Activated CD4-positive, alpha-beta T cell treated with anti-CD3 and anti-CD28 coated beads for 48 hours (primary cell): ENCODE measurements around the gene SAMD10.

Source experiments
- DNase-seq: peaks from one replicate; pipeline ENCODE4 v3.0.0-alpha.2; 2020

The SAMD10 gene

DNA sequence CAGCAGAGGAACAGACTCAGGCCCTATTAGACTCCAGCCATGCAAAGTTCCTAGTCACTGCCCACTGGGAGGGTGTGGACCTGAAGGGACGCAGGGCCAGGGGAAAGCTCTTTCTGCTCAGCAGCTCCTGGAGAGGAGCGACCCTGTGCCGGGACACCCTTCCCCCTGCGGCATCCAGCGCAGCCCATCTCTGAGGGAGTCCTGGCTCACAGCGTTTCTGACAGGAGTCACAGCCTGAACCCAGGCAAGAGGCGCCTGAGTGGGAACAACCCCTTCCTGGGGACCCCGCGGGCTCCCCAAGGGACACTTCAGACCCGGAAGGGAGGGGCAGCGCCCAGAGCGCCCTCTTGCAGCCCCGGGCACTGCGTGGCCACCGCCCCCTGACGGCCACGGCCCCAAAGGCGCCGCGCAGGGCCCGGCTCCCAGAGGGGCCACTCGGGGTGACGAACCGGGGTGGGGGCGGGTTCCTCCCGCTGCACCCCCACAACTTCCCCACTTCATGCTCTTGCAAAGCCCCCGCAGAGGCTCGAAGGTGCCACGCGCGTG is 24.1 kb downstream of the SAMD10 start:
- DNase-seq = peak; percentile 38

DNA sequence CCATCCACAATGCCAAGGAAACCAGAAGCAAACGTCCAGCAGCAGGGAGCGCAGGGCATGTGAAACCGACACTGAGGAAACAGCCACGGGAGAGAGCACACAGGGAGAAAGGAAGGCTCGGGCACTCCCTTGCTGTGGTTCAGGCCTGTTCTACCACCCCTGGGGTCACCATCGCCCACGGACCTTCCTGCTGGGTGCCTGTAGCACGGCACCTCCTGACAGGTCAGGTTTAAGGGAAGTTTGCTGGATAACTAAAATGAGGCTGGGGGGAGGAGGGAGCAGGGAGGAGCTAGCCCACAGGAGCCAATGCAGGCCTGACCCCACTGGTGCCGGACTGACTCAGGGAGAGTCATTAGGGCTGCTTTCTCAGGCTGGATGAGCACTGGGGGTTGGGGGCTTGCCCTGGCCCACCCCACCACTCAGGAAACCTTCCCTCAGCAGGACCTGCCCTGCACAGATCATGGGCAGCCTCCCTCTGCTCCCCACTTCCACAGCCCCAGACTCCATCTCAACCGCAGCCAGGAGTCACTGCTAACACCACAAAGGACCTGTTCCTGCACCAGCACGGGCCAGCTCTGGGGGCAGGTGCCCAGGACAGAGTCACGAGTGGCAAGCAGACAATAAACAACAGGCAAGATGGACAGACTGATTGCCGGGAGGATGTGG is 25.5 kb downstream of the SAMD10 start:
- no peak for DNase-seq

- no peak for DNase-seq
Measured at GRCh38 chr20:63952769-63953168, 26.7 kb downstream of the SAMD10 start.

DNA sequence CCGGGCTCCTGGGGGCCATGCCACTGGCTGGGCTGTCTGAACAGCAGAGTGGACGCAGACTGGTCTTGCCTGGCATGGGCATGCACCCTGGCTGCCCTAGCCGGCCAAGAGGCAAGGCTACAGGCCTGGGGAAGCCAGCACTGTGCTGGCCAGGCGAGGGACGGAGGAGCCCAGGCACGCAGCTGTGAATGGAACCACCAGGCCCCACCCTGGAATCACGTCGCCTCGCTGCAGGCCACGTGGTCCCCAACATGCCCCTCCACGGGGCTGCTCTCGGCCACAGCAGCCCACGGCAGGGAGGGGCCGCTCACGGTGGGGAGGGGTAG is 27.3 kb downstream of the SAMD10 start:
- no peak for DNase-seq

DNA sequence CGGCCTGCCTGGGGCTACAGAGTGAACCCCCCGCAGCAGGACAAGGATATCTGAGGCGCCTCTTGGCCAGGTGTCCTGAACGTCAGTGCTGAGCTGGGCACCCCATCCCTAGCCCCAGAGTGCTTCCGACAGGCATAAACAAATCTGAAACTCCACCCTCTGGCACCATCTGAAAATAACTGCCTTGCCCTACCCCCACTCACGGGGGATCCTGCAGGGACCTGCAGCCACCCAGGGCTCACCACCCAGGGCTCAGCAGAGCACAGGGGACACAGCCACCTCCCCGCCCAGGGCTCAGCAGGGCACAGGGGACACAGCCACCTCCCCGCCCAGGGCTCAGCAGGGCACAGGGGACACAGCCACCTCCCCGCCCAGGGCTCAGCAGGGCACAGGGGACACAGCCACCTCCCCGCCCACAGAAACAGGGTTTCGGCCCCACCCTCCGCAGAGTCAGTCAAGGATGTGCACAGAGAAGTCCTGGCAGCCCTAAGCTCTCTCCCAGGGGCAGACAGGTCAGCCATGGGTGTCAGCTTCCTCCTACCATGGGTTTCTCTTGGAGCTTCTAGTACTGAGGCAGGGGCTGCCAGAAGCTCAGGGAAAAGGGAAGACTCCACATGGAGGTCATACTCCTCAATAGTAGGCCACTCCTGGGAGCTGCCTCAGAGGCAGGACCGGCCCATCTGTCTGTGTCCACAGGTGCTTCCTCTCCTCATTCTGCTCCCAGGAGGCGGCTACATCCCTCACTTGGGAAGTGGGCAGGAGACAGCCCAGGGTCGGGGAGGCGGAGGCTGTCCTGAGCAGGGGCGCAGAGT is 27.8 kb downstream of the SAMD10 start:
- DNase-seq = no peak

DNA sequence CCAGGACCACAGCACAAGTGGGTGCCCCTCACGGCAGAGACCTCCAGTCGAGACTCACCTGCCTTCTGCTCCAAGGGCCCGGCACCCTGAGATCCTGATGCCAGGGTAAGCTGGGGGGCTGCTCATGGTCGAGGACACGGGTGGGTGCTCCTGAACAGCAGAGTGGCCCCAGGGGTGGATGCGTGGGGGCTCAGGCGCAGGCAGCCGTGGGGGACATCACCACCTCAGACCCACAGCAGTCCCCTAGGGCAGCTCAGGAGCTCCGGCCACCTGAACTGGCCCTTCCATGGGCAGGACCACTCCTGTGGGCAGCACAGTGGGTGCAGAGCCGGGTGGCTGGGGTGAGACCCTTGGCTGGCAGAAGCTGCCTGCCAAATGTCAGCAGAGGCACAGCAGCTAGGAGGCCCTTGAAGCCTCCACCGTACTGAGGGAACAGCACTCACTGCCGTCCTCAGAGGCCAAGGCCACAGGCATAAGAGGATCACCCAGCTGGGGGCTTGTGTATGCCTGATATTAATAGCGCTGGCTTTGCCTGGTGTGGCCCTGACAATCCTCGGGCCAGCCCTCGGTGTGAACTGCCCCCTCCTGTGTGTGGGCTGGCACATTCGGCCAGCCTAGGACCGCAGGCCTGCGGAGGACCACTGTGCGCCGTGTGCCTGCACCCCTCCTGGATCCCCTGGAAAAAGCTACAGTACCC is 28.6 kb downstream of the SAMD10 start:
- no peak for DNase-seq

DNA sequence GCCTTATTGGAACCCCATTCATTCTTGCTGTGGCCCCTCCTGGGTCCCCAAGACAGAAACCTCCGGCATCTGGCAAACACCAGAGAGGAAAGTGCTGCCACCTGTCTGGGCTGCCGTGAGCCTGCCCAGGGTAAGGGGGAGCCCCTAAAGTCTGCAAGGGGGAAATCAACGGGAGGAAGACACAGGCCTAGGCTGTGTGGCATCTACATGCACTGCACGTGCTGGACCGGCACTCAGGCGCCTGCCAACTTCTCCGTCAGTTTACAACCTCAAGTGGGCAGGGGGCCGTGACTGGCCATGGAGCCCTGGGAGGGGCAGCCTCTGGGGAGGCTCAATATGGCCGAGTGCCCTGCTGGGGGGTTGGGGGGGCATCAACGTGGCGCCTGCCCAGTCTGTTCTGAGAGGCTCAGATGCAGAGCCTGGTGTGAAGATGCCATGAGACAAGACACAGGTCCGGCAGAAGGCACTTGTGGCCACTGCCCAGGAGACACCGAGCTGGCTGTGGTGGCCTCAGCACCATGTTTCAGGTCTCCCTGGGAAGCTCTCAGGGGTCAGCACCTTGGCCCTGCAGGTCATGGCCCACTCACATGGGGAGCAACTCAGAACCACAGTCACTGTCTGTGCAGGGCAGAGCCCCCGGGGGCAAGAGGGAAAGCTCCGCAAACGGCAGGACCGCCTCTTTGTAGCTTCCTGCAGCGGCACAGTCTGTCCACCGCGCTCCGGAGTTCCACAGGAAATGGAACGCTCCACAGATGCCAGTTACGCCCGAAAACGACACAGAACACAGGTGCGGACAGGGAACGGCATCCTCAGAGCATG is 31.6 kb downstream of the SAMD10 start:
- DNase-seq = peak; percentile 45

DNA sequence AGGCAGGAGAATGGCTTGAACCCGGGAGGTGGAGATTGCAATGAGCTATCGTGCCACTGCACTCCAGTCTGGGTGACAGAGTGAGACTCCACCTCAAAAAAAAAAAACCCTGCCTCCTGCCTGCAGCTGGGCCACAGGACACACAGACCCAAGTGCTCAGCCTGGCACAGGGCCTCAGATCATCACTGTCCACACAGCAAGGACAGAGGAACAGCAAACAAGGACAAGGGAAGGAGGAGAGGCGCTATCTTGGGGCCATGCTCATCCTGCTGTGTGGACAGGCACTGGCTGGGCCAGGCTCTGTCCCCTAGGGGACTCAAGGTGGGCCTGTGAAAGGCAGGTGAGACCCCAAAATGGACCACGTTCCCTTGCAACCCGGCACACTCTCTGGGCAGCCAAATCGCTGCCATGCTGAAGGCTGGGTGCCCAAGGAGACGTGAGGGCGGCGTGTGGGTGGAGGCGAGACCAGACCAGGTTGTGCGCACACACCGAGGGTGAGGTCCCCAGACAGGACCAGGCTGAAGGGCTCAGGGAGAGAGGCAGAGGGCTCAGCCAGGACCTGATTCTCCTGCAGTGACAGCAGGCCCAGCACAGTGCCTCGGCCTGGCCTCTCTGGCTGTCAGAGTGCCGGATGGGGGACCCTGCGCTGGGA is 32.3 kb downstream of the SAMD10 start:
- DNase-seq = no peak

- no peak for DNase-seq
Measured at GRCh38 chr20:63945921-63946920, 33.2 kb downstream of the SAMD10 start.

GRCh38 chr20:63945031-63945658 is 34.3 kb downstream of the SAMD10 start:
- DNase-seq = no peak

DNA sequence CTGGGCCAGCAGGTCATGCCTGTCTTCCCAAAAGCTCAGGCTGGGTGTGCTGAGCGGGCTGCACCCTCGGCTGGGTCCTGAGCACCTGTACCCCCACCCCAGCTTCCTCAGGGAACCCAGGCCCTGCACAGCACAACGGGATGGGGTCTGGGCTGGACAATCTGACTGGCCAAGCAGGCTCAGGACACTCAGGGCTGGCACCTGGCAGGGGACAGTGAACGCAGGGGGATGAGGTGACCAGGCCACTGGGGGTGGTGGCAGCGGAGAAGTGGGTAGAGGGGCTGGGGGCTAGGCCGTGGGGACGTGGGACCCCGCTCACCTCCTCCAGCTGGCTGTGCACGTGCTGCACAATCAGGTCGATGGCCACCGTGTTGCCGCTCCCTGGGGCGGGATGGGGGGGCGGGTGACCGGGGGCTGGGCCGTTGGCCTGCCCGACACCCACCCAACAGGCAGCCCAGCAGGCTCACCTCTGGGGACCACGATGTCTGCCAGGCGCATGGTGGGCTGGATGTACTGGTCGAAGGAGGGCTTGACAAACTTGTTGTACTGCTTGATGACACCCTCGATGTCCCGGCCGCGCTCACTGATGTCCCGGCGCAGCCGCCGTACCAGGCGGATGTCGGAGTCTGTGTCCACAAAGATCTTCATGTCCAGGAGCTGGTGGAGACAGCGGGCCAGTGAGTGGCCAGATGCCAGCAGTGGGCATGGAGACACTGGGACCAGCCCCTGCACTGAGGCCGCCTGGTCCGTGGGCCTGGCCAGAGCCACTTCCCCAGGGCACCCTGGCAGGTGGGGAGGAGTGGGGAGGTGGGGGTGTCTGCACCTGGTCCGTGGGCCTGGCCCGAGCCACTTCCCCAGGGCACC is 35.1 kb downstream of the SAMD10 start:
- no peak for DNase-seq

GRCh38 chr20:63943808-63944077 is 35.7 kb downstream of the SAMD10 start:
- DNase-seq = no peak

DNA sequence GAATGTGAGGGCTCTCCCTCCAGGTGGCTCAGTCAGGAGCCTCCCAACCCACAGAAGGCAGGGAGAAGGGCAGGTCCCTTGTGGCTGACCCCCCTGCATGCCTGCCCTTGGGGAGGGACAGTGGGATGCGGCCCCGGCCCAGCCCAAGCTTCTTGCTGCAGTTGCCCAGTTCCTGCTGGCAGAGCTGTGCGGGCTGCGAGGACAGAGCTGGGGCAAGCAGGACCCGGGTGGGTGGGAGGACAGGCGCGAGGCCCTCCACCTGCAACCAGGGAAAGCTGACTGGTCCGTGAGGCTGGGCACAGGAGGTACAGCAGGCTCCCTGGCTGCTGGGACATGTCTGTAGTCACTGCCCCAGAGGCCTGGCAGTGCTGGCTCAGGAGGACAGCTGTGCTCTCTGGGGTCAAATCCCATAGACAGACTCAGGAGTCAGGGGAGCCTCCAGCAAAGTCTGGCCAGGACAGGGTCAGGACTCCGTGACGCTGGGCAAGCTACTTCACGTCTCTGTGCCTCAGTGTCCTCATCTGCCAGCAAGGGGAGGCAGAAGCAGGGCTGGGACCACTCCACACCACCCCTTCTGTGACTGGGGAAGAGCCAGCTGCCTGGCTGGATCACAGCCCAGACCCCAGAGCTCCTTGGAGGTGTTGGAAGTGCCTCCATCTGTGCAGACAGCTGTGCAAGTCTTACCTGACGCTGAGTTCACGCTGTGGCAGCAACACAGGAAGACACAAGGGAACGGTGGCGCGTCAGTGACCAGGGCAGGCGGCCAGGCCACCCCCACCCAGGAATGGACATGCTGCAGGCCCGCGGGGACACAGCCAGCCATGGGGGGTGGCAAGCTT is 36.3 kb downstream of the SAMD10 start:
- no peak for DNase-seq

GRCh38 chr20:63942250-63942951 is 37.0 kb downstream of the SAMD10 start:
- DNase-seq = peak; percentile 78

GRCh38 chr20:63941282-63942081 is 38.0 kb downstream of the SAMD10 start:
- DNase-seq = peak; percentile 82

DNA sequence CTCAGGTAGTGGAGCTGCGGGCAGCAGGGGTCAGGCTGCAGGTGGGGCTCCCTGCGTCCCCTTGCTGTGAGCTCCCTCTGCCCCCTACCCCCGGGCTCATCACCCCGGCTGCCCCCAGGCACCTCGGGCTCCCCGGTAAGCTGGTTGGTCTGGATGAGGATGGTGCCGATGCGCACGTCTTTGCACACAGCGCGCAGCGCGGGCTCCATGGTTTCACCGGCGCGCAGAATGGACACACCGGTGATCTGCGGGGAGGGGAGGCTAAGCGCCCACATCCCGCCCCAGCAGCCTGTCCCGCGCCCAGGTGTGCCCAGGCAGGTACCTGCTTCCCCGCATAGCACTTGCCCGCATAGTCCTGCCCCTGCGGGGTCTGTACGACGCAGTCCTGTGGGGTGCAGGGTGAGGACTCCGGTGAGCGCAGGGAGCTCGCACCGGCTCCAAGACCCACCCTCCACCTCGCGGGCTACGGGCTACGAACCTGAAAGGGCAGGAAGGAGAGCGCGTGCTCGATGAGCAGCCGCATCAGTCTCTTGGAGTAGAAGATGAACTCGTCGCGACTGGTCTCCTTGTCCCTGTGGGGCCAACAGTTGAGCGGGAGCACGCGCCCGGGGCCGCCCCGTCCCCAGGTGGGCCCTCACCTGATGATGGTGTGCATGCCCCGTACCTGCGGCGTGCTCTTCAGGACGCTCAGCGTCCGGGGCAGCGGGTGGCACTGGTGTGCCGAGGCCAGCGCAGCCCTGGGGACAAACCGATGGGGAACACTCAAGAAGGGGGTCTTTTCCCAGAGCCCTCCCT is 38.8 kb downstream of the SAMD10 start:
- DNase-seq = no peak
